Ishikawa (cell line): ENCODE results near the gene TCEAL9.

Experiments
- CEBPB ChIP-seq: IDR thresholded peaks from 2 replicates; pipeline ENCODE4 v1.6.1; 2012
- CREB1 ChIP-seq: IDR thresholded peaks from 2 replicates; pipeline ENCODE4 v1.6.1; 2012; ENCODE audit warnings: low read depth
- MAX ChIP-seq: IDR thresholded peaks from 2 replicates; pipeline ENCODE4 v1.6.1; 2012
- RAD21 ChIP-seq: IDR thresholded peaks from 2 replicates; pipeline ENCODE4 v1.6.1; 2012; ENCODE audit warnings: low read depth
- REST ChIP-seq: IDR thresholded peaks from 2 replicates; pipeline ENCODE4 v1.6.1; 2012; ENCODE audit warnings: low read depth, mild to moderate bottlenecking
- TAF1 ChIP-seq: IDR thresholded peaks from 2 replicates; pipeline ENCODE4 v1.6.1; 2012; ENCODE audit warnings: low read depth, mild to moderate bottlenecking

GRCh38 chrX:103361798-103362197, 5.5 kb downstream of the TCEAL9 start:
- no peak for TF ChIP-seq MAX
- TF ChIP-seq CEBPB: no peak
- TF ChIP-seq REST: no peak
- TF ChIP-seq TAF1: no peak
- TF ChIP-seq CREB1: no peak
- no peak for TF ChIP-seq RAD21
